NK-92 treated with Interleukin-12 subunit alpha and Interleukin-12 subunit beta, amount 100 ng/mL, for 24 hours (cell line): ENCODE measurements around the gene ADISSP.
A peak's percentile ranks its signal among the peaks of the same experiment; 100 is the strongest.

Experiments
- DNase-seq: peaks from one replicate; lab custom pipeline; 2025; lab: John Stamatoyannopoulos, UW

ADISSP gene

DNA sequence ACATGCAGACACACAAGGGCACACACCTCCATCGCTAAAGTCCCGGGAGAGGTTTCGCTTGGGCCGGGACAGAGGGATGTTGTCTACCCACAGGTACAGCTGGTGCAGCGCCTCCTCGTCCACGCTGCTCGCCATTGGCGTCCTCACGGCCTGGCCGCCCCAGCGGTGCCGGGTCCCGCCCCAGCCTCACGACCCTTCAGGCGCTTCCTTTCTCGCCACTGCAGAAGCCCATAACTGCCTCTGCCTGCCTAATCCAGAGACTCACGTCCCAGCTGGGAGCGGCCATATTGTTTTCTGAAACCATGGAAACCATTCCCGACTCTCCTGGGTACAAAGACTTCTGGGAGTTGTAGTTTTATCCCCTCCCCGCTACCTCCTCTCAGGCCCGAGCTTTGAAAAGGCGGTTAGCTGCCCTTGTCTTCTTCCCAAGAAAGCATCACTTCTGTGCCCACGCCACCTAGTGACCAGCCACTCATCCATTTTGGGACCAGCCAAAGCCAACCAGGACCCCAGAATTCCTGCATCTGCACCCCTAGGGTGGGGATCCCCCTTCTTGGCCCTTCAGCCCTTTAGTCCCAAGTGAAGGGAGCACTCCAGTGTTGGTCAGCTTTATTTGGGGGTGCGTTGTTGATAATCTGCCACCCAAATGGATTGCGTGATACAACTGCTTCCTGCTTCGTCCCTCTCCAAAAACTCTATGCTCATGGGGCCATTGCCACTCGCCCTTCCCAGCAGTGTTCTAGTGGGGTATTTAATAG, 13.8 kb upstream of the ADISSP start, which contains the start of gene SPEF1:
TSS of gene SPEF1 (minus strand) at position 296 of the 758 bp plus-strand sequence. CDS start at position 135, 161 bp downstream.
- no peak for DNase-seq

DNA sequence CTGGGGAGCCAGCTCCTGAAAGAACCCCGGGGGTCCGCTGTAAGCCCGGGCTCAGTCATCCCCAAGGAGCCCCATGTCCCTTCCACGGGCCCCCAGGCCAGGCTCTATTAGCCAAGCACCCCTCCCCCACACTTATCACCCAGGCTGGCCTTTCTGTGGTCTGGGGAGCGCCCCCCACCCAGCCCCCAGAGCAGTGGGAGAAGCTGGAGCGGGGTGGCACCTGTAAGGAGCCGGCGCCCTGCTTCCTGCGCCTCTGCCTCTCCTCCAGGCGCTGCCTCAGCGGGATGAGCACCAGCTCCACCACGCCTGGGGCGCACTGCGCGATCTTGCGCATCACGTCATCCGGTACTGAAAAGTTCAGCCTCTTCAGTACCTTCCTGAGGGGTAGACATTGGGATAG, 11.4 kb upstream of the ADISSP start:
- no peak for DNase-seq

DNA sequence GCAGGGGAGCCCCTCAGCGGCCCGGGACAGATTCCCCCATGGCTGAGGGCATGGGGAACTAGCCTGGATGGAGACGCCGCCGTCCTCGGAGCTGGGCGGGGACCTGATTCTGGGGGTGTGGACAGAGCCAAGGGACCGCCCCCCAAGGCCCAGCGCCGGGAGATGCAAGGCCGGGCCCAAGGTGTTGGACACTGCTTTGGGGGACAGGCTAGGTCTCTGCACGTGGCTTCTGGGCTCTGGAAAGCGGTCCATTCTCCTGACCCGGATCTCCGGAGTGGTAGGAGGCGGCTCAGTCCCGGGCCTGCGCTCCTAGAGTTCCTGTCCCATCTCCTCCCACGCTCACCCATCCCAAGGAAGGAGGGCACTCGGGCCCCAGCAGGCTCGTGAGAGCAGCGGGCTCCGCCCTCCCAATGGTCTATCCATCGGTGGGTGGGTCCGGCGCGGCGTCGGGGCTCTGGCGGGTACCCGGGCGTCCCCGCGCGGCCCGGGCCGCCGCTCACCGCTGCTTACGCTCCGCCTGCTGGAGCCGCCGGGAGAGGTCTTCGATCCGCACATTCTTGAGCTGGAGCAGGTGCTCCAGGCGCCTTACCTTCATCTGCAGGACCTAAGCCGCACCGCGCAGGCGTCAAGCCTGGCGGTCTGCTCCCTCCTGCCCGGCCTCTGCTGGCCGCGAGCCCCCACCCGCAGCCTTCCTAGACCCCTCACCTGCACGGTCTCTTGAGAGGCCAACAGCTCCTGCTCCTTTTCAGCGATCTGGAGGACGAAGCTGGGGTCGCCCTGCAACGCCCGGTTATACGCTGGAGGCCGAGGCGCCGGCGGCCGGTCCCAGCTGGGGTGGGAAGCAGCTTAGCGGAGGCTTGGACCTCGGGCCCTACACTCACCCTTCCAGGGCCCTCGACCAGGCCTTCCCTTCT, 10.4 kb upstream of the ADISSP start:
- DNase-seq: no peak

DNA sequence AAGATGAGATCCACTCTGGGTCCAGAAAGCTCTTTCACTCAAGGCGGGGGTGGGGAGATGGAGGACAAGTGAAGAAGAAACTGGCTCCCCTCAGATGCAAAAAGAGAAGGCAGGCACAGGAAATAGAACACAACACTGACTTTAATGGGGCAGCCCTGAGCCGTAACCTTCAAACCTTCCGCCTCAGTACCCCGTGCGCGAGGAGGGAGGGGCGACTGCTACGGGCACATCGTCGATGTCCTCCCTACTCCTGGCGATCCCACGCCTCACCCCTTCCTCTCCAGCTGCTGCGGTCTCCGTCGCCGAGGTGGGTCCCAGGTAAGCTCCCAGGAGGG, 9.8 kb upstream of the ADISSP start:
- no peak for DNase-seq

DNA sequence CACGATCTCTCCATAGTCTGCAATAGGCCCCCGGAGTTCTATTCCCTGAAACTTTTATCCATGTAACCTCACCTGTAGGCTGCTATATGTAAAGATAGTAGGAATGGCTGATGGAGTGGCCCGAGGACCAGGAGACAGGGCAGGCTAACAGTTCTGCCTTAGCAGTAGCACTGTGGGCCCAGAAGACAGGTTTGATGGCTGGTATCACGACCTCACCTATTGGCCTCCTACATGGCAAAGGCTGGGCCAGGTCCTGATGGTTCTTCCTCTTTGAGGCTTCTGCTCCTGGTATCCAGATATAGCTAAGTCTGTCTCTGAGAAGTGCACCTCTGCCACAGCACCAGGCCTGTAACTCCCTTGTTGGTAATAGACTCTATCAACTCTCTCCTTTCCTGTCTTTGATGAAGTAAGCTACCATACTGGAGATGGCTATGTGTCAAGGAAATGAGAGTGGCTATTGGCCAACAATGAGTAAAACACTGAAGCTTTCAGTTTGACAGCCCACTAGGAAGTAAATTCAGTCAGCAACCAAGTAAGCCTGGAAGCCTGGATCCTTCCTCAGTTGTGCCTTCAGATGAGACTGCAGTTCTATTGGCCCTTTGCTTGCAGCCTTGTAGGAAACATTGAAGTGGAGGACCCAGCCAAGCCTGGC, 8.0 kb upstream of the ADISSP start:
- DNase-seq: no peak

DNA sequence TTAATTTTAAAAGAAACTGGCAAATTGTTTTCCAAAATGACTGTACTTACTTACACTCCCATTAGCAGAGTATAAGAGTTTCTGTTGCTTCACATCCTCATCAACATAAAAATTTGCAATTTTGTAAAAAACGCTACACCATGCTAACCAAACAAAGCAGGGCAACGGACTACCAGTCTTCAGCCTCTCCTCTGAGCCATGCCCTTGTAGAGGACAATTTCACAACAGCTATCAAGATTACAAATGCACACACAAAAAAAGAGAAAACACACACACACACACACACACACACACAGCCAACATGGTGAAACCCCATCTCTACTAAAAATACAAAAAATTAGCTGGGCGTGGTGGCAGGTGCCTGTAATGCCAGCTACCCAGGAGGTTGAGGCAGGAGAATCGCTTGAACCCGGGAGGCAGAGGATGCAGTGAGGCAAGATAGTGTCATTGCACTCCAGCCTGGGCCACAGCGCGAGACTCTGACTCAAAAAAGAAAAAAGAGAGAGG, 4.1 kb upstream of the ADISSP start:
- no peak for DNase-seq

DNA sequence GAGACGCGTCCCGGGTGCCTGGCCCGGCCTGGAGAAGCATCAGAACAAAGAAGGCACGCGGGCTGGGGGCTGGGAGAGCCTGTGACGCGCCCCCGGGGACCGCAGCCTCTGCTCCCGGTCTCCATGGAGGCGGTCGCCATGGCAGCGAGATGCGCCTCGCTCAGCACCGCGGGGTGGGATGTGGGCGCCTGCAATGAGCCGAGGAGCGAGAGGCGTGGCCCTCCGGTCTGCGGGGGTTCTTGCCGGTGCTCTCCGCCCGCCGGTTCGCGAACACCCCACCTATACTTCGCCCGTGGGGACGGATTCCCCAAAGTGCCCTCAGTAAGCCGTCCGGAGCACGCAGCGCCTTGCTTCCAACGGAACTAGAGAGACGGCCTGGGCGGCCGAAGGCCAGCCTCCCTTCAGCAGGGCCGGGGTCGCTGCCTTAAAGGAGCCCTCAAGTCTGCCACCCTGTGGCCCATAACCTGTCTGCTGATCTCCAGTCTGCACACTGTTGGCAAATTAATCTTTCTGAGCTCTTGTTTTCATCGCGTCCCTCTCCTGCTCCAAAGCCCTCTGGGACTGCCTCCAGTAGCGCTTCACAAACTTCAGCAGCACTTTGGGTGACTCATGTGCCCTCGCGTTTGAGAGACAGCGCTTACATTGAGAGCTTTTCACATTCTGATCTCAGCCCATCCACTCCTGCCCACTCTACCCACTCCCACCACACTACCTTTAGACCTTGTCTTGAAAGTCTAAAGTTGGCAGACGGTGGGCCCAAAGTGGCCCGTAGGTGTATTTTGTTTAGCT, 983 bp upstream of the ADISSP start:
- peak; percentile 63 for DNase-seq

DNA sequence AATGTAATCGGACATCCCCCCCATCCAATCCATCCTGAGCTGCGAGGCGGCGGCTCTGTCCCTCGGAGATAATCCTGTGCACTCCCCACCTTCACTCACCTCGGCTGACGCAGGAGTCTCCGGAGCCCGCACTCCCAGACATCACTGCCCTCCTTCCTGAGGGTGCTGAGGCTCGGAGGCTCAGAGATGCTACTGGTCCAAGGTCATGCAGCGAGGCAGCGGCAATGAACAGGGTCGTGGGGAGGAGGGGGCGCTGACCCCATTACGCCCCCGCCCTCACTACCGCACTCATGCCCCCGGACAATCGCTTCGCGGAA, 485 bp downstream of the ADISSP start:
- no peak for DNase-seq

DNA sequence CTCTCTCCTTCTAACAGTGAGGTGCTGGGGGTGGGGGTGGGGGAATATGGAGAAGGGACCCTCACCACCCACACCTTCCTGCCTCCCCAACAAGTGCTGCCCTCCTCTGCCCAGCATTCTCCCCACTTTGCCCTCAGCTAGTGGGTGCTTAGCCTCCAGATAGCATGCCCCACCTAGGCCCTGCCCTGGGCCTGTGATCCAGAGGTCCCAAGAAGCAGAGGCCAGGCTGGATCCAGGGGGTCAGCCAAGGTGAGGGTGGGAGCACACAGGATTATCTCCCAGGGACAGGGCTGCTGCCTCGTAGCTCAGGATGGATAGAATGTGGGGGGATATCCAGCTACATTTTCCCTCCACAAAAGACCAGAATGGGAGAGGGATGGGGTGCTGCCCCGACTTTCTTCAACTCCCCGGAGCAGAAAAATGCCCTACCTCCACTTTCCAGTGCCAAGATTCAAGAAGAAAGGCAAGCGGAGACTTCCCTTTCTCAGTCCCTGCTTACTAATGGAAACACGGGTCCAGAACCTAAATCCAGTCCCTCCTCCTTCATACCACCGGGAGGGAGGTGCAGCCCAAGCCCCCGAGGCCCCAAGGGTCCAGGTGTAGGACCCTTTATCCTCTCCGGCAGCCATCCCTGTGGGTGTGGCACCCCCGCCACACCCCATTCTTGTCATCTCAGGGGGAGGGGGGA, 987 bp downstream of the ADISSP start:
- DNase-seq: no peak

DNA sequence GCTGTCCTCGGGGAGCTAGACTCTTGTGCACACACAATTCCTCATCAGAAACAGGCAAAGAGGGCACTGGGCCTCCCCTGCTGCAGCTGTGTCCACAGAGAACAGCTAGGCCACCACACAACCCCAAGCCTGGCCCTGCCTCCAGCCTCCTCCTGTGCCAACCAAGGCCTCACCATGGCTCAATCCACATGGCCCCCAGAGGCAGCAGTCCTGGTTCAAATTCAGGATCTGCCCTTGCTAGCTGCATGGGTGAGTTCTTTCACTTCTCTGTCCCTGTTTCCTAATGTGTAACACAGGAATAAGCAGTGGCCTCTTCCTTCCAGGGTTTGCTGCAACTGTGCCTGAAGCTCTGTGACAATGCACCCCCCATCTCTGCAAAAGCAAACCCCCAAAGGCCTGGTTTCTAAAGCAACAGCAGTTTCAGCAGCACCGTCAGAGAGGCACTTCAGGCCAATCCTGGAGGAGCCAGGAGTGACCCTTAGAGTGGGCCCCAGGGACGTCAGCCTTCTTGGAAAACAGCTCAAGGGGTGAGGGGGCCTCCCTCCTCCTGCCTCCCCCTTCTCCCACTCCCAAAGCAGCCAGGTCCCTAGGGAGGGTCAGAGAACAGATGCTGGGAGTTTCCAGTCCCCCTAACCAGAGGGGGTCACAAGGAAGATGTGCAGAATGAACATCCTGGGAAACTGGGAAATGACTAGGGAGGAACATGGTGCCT, 2.2 kb downstream of the ADISSP start:
- DNase-seq: no peak

DNA sequence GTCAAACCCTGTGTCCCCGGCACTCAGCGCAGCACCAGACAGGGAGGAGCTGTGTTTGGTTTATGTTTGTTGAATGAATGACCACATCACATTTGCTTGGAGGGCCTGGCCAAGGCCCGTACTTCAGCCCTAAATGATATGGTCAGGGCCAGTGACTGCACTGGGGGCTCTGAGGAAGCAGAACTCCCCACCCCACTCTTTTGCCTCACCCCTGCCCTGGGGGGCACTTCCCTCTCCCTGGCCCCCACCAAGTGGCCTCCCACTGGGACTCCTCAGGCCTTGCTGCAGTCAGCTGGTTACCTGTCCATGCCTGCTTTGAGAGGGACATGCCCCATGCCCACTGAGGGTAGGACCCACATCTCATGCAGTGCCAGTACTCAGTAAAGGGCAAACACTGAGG, 2.9 kb downstream of the ADISSP start:
- DNase-seq: no peak

DNA sequence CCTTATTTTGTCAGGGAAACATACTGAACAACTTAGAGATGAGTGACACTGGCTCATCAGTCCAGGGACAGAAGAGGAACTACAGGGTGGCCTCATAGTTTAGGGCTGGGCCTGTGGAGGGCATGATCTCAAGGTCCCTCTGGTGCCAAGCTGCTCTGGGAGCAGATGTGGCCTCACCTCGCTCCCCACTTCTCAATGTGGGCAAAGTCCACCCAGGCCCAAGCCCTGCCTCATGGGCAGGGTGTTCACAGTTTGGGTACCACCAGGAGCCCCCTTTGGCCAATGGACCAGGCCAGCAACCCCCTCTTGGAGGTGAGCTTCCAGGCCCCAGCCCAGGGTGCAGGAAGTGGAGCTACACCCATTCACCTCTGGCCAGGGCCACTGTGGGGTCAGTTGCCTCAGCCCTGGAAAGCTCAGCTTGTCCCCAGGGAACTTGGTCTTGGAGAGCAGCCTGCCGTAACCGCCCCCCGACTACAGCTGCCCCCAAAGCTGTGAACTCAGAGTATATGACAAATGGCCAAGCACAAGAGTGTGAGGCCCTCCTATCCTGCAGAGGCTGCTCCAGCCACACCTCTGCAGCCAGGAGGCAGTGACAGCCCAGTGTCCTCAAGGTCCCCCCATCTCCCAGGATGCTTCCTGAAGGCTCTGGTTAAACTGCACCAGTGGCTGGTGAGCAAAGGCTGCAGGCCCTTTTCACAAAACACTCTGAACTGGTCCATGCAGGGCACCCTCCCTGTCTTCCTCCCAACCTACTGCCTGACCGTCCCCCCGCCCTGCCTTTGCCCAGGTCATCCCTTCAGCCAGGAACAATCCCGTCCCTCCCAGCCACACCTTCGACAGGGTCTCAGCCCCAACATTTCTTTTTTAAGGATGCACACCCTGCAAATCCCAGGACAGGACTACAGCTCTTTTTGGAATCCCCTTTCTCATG, 3.6 kb downstream of the ADISSP start:
- DNase-seq: no peak

DNA sequence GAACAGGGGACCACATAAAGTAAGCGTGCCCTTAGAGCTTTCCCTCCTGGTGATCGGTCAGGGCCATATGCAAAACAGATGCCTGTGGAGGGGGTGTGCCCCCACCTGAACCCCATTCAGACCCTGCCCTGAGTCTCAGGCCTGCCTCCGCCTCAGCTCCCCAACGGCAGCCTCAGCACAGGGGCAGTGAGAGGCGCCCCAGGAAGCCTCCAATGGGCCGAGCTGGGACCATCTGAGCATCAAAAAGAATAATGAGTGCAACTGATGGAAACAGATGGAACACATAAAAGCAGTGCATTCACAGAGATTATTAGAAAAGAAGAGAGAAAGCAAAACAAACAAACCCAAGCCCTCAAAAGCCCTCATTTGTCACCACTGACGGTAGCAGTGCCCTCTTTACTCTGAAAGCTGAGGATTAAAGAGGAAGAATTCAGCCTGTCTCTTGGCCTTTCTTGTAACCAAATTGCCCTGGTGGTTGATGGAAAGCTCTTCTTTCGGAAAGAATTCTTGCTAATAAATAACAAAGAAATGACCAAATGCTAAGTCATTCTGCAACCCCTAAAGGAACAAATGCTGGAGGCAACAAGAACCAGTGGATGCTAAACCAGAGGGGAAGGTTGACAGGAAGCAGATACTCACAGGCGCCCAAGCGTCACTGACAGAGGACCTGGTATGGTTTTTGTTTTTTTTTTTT, 6.8 kb downstream of the ADISSP start:
- no peak for DNase-seq

DNA sequence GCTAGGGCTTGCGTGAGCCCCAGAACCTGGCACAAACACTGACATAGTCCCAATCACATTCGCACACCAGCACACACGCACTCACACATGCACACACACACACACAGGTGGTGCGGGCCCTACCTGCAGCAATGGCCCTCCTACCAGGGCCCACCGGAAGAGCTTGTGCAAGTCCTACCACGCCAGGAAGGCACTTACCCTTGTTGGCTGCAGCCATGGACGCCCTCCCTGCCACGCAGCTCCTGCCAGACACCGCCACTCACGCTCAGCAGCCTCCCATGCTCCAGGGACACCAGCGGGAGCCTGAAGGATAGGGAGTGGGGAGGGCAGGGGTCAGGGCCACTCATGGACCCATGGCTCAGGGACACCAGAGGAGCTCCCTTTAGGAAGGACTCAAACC, 7.7 kb downstream of the ADISSP start:
- DNase-seq: no peak

DNA sequence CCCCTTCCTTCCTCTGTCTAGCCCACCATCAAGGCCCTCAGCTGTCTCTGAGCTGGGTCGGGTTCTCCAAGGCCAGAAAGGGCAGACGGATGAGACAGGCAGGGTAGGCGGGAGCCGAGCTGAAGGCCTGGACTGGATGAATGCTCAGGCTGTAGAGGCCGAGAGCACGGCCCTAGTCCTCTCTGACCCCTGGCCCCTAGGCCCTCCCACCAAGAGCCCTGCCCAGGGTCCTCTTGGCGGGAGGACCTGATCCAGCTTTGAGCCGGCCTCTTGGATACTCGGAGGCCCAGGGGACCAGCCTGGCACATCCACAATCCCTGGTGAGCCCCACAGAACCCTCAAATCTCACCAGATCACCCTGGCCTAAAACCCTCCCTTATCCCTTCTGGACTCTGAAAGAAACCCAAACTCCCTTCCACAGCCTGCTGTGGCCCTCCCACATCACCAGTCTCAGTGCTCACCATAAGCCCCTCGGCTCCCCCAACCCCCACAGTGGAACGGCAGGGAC, 8.2 kb downstream of the ADISSP start:
- no peak for DNase-seq

DNA sequence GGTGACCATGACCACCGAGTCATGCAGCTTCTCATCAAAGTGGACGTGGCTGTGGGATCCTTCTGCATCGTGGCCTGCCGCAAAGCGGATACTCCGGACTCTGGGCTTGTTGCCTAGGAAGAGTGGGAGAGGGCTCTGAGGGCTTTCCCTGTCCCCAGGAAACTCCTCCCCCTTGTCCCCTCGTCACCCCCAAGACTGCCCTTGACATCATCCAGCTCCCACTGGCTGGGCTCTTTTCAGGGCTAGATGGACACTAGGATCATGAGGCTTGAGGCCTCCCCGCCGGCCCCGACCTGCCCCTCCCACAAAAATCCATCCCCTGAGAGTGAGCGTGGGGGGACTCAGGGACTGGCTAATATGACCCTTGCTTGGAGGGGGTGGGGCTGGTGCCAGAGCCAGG, 9.0 kb downstream of the ADISSP start:
- DNase-seq: no peak

DNA sequence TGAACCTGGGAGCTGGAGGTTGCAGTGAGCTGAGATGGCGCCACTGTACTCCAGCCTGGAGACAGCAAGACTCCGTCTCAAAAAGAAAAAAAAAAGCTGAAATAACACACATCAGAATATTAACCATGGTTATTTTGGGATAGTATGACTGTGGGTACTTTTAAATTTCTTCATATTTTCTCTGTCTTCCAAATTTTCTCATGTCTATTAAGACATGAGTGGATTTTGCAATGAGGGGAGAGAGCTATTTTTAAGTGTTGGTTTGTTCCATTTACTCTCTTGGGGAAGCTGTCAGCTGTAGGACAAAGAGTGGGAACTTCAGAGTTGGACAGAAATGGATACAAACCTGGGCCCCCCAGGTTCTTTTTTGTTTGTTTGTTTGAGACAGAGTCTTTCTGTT, 10.3 kb downstream of the ADISSP start:
- DNase-seq: no peak

DNA sequence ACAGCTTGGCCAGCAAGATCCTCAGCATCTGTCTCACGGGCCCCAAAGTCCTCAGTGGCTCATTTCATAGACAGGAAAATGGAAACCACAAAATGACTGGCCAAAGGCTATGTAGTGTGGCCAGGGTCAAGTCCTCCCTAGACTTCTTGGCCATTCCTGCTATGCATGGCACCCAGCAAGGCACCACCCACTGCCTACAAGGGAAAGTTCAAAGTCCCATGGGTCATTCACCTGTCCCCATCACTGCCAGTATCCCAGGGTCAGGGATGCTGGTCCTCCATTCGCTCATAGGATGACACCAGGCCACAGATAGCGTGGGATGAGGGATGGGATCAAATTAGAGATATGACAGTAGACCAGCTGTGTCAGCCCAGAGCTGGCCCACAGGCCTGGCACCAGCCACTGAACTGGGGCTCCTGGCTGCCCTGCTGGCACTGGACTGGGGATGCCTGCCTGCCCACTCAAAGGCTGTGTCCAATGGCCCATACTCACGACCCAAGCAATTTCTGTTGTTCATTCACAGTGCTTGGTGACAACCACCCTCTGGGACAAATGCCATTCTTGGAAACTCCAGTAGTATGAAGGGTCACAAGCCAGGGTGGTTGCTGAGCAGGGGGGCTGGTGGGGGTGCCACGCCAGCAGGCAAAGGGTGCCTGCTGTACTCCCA, 11.6 kb downstream of the ADISSP start:
- DNase-seq: no peak
